ENCODE measurements around the gene TMEM131L. TPM values are rescaled to one million over a fixed set of nuclear protein-coding genes. Genes with fewer than 3 reads are reported as not detected.

TMEM131L gene
- total RNA-seq, 1 donor from 2014 or later = 7.6 TPM

GRCh38 chr4:153479101-153479500, 12.9 kb downstream of the TMEM131L start:
- TF ChIP-seq CTCF (IDR thresholded peaks at IDR 0.05; ENCODE audit: insufficient read depth, low read length, poor library complexity, severe bottlenecking) = no peak
- Histone ChIP-seq H3K27me3 (ENCODE audit: control insufficient read depth, insufficient read depth, low read length) (no peaks in the 10 kb centered on the region), H3K4me3 (ENCODE audit: low read depth, low read length) (no peak overlapping the region), H3K36me3 (ENCODE audit: control insufficient read depth, insufficient read depth, low read length) (no peaks in the 10 kb centered on the region)
- no peak for DNase-seq (ENCODE audit: low read depth)

DNA sequence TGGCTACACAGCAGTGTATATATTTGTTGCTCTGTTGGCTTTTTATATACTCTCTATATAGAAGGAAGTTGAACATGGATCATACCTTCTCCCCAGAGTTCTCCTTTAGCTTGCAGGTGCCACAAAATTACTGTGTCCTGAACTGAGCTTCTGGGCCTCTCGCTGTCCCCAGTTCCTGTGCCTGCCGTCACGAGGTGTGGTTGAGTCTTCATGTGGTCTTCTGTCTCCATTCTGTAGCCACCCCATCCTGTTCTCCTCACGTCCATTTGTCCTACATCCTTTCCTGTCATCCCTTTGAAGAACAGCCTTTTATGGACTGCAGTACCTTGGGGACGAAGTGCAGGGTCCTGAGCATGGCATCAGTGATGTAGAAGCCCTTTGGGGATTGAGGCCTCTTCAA, 14.5 kb downstream of the TMEM131L start:
- TF ChIP-seq CTCF (IDR thresholded peaks at IDR 0.05; ENCODE audit: insufficient read depth, low read length, poor library complexity, severe bottlenecking) = no peak
- Histone ChIP-seq H3K4me3 (ENCODE audit: low read depth, low read length) (no peak overlapping the region), H3K27me3 (ENCODE audit: control insufficient read depth, insufficient read depth, low read length) (no peaks in the 10 kb centered on the region), H3K36me3 (ENCODE audit: control insufficient read depth, insufficient read depth, low read length) (no peaks in the 10 kb centered on the region)
- no peak for DNase-seq (ENCODE audit: low read depth)

DNA sequence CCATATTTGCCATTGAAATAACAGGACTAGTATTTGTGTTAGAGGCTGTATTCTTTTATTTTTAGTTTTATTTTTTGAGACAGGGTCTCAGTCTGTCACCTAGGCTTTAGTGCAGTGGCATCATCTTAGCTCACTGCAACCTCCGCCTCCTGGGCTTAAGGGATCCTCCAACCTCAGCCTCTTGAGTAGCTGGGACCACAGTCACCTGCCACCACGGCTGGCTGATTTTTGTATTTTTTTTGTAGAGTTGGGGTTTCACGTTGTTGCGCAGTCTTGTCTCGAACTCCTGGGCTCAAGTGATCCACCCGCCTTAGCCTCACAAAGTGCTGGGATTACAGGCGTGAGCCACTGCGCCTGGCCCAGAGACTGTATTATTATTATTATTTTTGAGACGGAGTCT, 15.3 kb downstream of the TMEM131L start:
- no peak for TF ChIP-seq CTCF (IDR thresholded peaks at IDR 0.05; ENCODE audit: insufficient read depth, low read length, poor library complexity, severe bottlenecking)
- Histone ChIP-seq H3K27me3 (ENCODE audit: control insufficient read depth, insufficient read depth, low read length) (no peaks in the 10 kb centered on the region), H3K36me3 (ENCODE audit: control insufficient read depth, insufficient read depth, low read length) (no peaks in the 10 kb centered on the region), H3K4me3 (ENCODE audit: low read depth, low read length) (no peak overlapping the region)
- no peak for DNase-seq (ENCODE audit: low read depth)

GRCh38 chr4:153483432-153484418, 17.6 kb downstream of the TMEM131L start:
- DNase-seq (ENCODE audit: low read depth) = no peak
- Histone ChIP-seq H3K4me3 (ENCODE audit: low read depth, low read length) (no peak overlapping the region), H3K36me3 (ENCODE audit: control insufficient read depth, insufficient read depth, low read length) (no peaks in the 10 kb centered on the region), H3K27me3 (ENCODE audit: control insufficient read depth, insufficient read depth, low read length) (no peaks in the 10 kb centered on the region)
- TF ChIP-seq CTCF (IDR thresholded peaks at IDR 0.05; ENCODE audit: insufficient read depth, low read length, poor library complexity, severe bottlenecking) = no peak

- no peak for DNase-seq (ENCODE audit: low read depth)
- no peak overlapping the region for H3K4me3 ChIP-seq (ENCODE audit: low read depth, low read length)
- TF ChIP-seq CTCF (IDR thresholded peaks at IDR 0.05; ENCODE audit: insufficient read depth, low read length, poor library complexity, severe bottlenecking) = no peak
- H3K36me3 ChIP-seq (ENCODE audit: control insufficient read depth, insufficient read depth, low read length) = no peaks in the 10 kb centered on the region
- H3K27me3 ChIP-seq (ENCODE audit: control insufficient read depth, insufficient read depth, low read length) = no peaks in the 10 kb centered on the region
Measured at GRCh38 chr4:153485359-153485758, 19.2 kb downstream of the TMEM131L start.
